NCI-H748 (cell line): ENCODE results near the gene PARVA.
A peak's percentile ranks its signal among the peaks of the same experiment; 100 is the strongest.

ENCODE experiments used
- DNase-seq: peaks from one replicate; lab custom pipeline; 2025; ENCODE audit not compliant: unreplicated experiment; lab: John Stamatoyannopoulos, UW

PARVA gene

GRCh38 chr11:12376259-12377081 is 901 bp upstream of the PARVA start:
- DNase-seq, result no peak

DNA sequence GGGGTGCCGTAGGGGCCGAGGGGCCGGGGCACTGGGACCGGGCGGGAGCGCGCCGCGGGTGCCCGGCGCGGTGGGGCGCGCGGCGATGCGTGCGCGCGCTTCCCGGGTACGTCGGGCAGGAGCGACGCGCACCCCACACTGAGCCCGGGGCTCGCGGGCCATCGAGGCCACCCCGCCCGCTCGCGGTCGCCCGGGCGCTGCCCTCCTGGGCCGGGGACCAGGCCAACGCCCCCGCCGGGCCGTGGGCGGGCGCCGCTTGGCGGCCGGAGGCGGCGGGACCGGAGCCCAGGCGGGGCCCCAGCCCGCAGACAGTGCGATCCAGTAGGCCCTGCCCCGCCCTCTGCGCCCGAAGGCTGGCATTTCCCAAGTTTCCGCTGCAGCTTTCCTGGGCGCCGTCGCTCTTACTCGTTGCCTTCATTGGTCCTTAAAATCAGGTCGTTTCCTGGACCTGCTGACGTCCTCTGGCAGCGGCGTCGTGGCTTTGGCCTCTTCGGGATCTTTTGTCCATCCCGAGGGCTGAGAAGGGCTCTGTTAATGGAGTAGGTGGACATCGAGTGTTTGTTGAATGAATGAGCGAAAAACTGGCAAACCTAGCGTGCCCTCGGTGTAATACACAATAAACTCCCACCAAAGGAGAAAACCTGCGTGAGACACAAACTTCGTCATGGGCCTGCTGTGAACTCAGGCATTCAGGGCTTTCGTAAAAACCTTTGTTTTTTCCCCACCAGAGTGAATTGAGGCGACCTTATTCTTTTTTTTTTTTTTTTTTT is 638 bp downstream of the PARVA start:
- peak; percentile 86 for DNase-seq

DNA sequence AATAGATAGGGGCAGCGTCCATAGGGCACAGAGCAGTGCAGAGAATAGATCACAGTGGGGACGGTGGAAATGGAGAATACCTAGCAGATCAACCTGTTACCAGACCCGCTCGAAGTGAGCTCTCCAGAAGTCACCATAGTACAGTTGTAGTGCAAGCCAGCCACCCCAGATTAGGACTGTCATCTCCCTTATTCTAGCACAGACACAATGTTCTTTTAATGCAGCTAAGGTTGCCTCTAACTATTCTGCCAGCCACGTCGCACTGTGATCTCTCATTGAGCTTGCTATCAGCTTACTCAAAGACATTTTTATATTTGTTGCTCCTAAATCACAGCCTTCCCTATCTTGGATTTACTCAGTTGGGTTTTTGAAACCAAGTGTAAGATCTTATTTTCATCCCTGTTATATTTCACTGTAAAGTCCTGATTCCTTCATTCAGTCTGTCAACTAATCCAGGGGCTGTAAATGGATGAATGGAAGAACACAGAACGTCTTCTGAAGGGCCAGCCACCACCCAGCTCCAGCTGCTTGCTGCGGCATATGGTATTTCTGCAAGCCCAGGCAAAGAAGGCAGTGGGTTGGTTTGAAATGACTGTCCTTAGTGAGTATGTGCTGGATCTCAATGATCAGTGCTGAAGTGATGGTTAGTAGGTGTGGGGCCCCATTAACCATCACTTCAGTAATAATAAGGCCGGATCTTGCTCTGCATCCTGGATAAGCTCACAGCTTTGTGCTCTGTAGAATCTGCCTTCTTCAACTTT is 3.4 kb downstream of the PARVA start:
- no peak for DNase-seq

GRCh38 chr11:12381875-12382274 is 4.5 kb downstream of the PARVA start:
- DNase-seq, result no peak

- no peak for DNase-seq
These were observed 5.1 kb downstream of the PARVA start for GRCh38 chr11:12382451-12382850.

- DNase-seq, result no peak
These were observed 8.9 kb downstream of the PARVA start for GRCh38 chr11:12386309-12386708.

GRCh38 chr11:12386745-12387144 is 9.4 kb downstream of the PARVA start:
- no peak for DNase-seq

GRCh38 chr11:12388173-12388572 is 10.8 kb downstream of the PARVA start:
- no peak for DNase-seq

GRCh38 chr11:12388939-12389670 is 11.7 kb downstream of the PARVA start:
- DNase-seq, result no peak

- DNase-seq, result no peak
These were observed 12.6 kb downstream of the PARVA start for GRCh38 chr11:12389676-12390657.

DNA sequence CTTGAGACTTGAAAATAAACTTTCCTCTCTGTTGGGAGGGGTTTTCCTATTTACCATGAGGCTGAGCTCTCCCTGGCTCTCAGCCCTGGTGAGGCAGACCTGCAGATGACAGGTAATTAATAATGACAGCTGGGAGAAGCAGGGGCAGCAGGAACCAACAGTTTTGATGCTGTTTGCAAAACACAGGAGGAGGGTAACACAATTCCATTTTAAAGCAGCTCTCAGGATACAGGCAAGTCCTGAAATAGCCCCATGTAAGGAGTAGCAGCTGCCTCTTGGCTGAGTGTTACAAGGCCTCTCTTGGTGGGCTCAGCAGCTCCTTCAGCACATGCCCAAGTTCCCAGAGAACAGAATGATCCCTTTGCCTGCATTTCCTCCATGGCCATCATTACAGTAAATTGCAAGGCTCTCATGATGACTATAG is 13.3 kb downstream of the PARVA start:
- peak; percentile 40 for DNase-seq

- no peak for DNase-seq
These were observed 15.3 kb downstream of the PARVA start for GRCh38 chr11:12392672-12393071.

DNA sequence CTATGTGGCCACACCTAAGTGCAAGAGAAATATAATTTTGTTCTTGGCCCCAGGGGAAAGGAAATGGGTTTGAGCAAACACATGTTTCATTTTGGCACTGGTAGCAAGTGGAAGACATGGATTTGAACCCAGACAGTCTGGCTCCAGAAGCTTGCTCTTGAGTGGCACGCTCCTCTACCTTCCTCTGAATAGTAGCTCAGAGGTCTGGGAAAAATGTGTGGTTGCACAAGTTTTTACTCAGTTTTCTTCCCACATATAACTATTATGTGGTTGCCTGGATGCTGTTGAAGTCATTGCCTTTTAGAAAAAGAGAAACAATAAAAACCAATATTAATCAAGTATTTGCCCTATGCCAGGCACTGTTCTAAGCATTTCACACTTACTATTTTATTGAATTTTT is 16.3 kb downstream of the PARVA start:
- DNase-seq, result no peak

- DNase-seq, result no peak
These were observed 17.2 kb downstream of the PARVA start for GRCh38 chr11:12394601-12395000.

- DNase-seq, result no peak
These were observed 18.0 kb downstream of the PARVA start for GRCh38 chr11:12395333-12395732.

GRCh38 chr11:12397931-12398334 is 20.6 kb downstream of the PARVA start:
- DNase-seq, result no peak

DNA sequence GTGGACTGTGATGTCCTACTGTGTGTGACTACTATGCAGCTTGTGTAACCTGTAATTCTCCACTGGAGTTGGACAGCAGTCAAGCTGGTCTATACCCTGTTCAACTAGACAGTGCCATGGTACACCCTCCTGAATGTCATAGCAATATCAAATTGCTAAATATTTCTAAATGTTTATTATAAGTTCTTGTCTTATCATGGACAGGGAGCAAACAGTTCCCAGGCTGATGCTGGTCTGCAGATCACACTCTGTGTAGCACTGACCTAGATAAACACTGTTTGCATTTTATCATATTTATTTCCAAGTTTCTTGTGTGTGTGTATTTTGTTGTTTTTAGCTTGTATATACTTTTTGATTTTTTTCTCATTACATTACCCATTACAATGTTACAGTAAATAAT is 22.0 kb downstream of the PARVA start:
- DNase-seq, result no peak

DNA sequence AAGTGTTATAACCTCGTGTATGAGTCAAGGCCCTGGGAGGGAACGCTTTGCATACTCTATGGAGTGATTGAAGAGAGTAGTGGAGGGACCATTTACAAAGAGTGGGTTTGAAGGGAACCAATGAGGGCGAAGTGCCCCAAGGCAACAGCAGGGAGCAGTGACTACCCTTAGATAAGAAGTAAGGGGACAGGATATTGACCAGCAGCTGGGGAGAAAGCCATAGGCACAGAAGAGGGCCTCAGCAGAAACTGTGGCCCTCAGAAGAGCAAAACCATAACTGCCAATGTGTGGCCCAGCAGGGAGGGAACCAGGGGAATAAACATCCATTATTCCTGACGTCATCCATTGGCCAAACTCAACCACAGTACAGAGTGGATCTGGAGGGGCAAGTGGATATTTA is 24.7 kb downstream of the PARVA start:
- no peak for DNase-seq

DNA sequence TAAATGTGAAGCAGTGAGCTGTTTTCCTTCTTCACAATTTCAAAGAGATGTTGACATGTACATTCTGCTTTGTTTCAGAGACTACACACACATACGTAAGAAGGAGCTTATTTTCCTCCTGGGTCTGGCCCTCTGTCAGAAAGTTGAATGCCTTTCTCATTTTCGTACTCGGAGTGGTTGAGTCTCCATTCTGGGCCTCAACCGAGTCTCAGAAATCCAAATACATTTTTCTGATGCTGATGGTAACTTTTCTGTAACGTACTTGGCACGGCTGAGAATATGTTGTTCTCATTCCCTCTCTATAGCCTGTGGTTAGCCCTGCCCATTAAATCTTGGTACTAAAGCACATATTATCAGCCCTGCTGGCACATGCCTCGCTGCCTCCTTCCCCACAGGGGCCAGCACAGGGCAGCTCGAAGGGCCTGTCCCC is 25.3 kb downstream of the PARVA start:
- no peak for DNase-seq
